SKM-1 treated with dmso at 0.1 percent for 144 hours (cell line): ENCODE results near the gene MC2R.
"Not testable (repeated sequence)": the region's sequence is repeated elsewhere in the genome, so short reads cannot be mapped to it uniquely, and the experiment has no call there.

Source experiments
- DNase-seq: peaks from one replicate; lab custom pipeline; 2025; ENCODE audit not compliant: unreplicated experiment; lab: John Stamatoyannopoulos, UW

MC2R gene

GRCh38 chr18:13894531-13894930 is 20.8 kb downstream of the MC2R start:
- DNase-seq: no peak

GRCh38 chr18:13893418-13893760 is 21.9 kb downstream of the MC2R start:
- DNase-seq: peak; percentile 6

- no peak for DNase-seq
Observed at GRCh38 chr18:13892098-13892497, 23.2 kb downstream of the MC2R start.

DNA sequence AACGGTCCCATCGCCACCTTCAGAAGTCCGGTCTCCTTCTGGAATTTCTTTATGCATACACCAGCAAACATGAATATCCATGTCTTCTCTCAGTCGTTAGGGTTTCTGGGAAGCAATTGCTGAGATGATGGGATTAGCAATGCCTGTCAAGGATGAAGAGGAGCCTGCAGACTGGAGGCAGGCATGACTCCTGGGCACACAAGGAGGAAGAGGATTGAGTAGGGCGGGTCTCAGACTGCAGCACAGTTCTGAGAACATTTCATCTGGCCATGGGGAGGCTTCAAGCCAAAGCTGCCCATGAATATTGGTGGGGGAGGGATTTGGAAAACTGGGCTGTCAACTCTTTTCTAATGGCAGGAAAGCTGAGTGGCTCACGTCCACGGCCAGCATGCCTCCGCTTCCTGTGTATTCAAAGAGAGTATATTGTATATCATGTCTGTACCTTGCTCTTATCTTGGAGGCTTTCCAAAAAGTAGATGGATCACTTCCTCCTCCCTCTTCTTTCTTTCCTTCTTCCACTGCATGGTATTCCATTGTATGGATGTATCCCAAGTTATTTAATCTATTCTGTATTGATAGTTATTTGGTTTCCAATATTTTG is 24.5 kb downstream of the MC2R start:
- no peak for DNase-seq

DNA sequence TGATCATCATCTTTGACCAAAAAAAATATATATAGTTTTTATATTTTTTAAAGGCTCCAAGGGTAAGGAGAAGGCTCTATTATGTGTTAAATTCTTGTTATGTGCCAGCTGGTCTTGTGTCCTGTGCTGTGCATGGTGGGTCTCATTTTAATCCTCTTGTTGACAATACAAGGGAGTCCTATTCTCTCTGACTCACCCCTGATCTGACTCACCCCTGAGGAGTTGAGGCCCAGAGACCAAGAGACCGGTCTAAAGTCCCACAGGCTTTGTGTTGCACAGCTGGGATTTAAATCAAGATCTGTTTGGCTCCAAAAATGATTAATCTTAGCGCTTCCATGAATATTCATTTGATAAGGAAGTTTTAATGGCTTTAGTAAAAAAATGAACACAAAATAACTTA is 25.7 kb downstream of the MC2R start:
- no peak for DNase-seq

- no peak for DNase-seq
Observed at GRCh38 chr18:13888191-13888716, 27.1 kb downstream of the MC2R start.

GRCh38 chr18:13885009-13885408 is 30.3 kb downstream of the MC2R start:
- no peak for DNase-seq

DNA sequence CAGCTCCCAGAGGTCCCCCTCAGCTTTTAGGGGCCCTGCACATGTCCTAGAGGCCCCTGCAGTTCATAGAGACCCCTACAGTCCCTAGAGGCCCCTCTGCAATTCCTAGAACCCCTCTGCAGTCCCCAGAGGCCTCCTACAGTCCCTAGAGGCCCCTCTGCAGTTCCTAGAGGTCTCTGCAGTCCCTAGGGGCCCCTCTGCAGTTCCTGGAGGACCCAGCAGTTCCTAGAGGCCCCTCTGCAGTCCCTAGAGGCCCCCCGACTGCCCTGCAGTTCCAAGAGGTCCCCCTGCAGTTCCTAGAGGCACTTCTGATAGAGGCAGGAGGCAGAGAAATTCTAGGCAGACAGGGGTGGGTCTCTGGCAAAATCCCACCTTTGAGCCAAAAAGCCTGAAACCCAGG is 35.4 kb downstream of the MC2R start:
- no peak for DNase-seq

DNA sequence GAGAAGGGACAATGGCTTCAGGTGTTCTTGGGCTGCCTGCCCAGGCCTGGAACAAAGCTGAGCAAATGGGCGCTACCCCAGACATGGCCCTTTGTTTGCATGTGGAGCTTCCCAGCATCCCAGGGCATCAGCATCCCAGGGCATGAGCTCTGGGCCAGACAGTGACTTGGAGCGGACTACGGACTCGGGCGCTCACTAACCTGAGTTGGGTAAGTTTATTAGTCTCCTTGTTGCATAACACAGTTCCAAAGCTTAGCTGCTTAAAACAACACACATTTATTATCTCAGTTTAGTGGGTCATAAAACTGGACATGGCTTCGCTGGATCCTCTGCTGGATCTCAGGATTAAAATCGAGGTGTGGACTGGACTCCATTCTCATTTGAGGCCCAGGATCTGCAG is 35.8 kb downstream of the MC2R start:
- DNase-seq: no peak

DNA sequence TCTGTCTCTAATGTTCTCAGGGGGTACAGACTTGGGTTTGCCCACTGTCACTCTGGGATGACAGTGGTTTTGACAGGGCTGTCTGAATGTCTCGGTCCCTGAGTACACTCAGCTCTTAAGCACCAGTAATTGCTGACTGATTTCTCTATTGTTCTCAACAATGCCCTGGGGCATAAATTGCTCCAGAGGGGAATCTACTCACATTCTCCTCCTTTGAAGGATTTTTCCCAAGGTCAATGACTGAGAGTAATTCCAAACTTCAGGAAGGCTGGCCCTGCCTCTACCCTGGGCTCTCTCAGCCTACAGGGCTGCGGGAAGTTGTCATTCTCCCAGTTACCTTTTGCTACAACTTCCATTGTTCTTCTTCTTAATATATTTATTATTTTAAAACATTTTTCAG is 36.5 kb downstream of the MC2R start:
- no peak for DNase-seq

GRCh38 chr18:13877157-13877556 is 38.2 kb downstream of the MC2R start:
- DNase-seq: no peak

DNA sequence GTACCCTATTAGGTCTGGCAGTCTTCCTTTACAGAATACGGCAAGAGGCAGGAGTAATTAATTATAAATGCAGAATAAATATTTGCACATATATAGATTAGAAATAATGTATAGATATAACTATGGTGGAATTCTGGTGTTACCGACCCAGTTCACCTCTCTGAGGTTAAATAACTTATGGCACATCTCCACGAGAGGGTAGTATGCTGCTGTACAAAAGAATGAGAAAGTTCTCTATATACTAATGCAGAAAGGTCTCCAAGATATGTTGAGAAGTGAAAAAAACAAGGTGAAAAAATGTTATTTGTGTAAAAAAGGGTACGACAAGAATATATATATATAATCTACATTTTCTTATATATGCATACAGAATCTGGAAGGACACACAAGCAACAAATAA is 40.8 kb downstream of the MC2R start:
- no peak for DNase-seq

DNA sequence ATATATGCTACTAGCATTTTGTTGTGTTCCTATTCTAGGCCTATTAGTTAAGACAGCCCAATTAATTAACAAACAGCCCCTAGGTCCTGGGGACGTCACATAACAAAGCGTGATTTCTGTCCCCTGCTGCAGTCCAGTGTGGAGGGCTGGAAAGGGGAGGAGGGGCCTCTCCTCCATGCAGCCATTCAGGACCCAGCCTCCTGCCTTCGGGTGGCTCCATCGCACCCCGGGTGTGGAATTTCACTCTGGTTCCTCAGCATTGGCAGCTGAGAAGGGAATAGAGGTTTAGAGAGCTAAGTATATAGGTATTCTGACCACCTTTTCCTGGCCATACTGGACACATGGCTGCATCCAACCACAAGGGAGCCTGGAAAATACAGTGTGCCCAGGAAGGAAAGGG is 42.4 kb downstream of the MC2R start:
- DNase-seq: no peak

DNA sequence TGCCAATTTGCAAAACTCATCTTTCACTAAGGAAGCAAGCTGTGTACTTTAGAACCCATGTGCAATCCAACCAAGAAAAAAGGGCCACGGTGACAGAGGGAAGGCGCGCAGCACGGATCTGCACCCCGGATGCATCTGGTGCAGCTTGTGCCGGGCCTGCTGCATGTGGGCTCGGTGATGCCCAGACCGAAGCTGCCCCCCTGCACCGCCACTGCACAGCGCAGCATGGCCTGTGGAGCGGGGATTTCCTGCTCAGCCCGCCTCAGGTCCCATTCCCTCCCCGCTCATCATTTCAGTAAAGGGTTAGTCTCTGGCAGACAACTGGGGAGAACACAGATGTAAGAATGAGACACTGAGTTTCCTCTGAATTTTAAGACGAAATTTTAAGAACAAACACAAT is 43.0 kb downstream of the MC2R start:
- no peak for DNase-seq

- DNase-seq: no peak
Observed at GRCh38 chr18:13871701-13872100, 43.6 kb downstream of the MC2R start.

- no peak for DNase-seq
Observed at GRCh38 chr18:13868501-13869271, 46.6 kb downstream of the MC2R start.

DNA sequence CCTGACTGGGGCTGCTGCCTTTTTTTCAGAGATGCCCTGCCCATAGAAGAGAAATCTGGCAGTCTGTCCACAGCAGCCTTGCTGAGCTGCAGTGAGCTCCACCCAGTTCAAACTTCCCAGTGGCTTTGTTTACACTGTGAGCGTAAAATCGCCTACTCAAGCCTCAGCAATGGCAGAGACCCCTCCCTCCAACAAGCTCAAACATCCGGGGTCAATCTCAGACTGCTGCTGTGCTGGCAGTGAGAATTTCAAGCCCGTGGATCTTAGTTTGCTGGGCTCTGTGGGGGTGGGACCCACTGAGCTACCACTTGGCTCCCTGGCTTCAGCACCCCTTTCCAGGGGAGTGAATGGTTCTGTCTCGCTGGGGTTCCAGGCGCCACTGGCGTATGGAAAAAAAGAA is 52.4 kb downstream of the MC2R start:
- DNase-seq: not testable (repeated sequence)

- no peak for DNase-seq
Observed at GRCh38 chr18:13849791-13850190, 65.5 kb downstream of the MC2R start.

DNA sequence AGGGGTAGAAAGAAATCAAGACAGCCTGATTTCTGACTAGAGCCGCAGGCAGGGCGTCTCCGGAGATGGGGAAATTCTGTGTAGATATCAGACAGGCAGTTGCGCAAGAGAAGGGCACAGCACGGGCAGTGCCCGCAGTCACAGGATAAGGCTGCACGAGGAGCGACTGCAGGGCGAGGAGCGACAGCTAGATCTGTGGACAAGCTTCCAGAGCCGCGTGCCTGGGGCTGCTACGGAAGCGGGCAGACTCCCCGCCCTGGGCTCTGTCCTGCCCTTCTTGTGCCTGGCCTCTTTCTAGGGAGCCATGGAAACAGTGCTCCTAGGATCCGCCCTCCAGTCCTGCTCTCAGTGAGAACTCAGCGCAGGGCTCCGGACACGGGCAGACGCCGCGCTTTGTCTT is 78.8 kb downstream of the MC2R start:
- DNase-seq: no peak

- DNase-seq: no peak
Observed at GRCh38 chr18:13835202-13835601, 80.1 kb downstream of the MC2R start.

DNA sequence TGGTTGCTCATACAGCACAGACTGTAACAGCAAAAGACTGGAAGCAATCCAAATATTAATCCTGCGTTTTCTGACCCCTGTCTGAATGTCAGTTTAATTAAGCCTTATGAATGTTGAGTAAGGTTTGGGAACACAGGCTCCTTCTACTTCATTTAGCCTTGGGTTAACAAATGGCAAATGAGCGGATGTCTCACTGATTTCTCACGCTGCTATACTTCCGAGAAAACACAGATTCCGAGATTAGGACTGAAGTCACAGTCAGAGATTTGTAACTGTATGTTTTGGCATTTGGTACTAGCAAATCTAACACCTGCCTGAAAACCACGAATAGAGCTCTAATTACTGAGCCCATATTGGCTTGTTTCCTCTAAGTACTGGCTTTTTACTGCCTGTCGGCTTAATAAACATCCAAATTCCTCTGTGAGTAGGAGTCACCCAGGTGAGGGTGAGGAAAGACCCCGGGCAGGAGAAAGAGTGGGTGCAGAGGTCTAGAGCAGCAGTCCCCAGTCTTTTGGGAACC is 80.8 kb downstream of the MC2R start:
- no peak for DNase-seq
